Ishikawa (cell line): ENCODE measurements around the gene GRIN1.

ENCODE experiments used
- EP300 ChIP-seq: IDR thresholded peaks from 2 replicates; pipeline ENCODE4 v1.6.1; 2012; ENCODE audit warnings: borderline replicate concordance
- TF ChIP-seq, protein P1 (sequence below): IDR thresholded peaks from 2 replicates; pipeline ENCODE4 v1.6.1; 2012

DNA sequence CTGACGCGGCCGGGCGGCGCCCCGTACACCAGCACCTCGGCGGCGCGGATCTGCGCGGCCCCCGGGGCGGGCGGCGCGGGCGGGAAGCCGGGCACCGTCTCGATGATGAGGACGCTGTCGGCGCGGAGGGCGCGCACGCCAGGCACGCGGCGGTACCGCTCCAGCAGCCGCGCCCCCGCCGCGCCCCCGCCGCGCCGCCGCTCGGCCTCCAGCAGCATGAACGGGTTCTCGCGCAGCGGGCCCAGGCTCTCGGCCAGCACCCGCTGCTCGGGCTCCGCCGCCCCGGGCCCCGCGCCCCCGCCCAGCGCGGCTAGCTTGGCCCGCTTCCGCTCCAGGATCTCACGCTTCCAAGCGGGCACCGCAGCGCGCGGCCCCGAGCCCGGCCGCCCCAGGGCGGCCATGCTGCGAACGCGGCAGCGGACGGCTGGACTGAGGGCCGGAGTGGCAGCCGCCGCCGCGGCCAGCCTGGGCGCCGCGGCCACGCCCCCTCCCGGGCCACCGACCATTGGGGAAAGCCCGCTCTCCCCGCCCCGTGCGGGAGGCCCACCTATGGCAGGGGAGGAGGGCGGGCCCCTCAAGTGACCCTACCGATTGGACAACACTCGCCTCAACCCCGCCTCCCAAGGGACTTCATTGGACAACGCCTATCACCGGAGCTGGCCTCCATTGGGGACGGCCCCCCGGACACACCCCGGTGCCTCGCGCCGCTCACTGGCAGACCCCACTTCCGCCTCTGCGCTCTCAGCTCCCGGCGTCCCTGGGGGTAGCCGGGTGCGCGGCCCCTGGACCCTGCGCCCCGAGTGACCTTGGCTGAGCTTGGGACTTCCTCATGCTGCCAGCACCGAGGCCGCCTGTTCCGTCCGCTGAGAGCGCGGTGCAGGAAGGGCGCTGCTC lies 61.6 kb downstream of the GRIN1 start, which contains the start of gene TPRN:
- 0 out of 2 replicates have a peak, but pooled peaks have one; percentile 10 for TF ChIP-seq EP300
- TF ChIP-seq, protein P1, sequence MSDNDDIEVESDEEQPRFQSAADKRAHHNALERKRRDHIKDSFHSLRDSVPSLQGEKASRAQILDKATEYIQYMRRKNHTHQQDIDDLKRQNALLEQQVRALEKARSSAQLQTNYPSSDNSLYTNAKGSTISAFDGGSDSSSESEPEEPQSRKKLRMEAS: peak; percentile 45
